ENCODE results near the gene ERC2.

The ERC2 gene

DNA sequence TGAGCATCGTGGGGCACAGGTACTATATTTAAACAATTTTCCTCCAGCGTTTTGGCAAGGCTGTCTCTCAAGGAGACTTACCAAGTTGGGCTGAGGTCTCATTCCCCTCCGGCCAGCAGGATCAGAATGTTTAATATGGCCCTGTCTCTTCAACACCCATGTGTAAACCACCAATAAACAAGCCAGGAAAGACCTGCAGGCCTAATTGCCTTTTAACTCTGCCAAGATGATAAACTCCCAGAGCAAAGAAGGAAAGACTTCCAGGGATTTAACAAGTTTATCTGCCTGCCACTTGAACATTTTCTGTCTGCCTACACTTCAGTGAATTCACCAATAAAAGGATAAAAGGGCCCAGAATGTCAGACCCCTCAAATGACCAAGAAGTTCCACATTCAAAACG lies 850.9 kb downstream of the ERC2 start:
- DNase-seq (ENCODE audit: low read depth): no peak

DNA sequence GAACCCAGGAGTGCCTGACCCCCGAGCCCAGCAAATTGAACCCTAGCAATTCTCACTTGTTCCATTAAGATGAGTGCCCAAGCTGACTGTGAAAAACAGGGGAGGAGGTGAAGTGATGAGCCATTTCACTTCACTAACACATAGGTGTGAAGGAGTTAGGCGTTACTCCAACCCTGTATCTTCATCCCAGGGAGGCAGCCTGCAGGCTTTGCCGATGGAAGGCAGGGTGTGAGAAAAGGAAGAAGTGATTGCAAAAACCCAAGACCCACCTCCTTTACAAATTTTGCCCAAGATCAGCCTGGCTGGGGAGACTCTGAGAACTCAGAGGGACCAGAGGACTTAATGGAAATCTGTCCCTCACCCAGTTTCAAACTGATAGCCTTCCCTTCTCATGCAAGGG lies 851.5 kb downstream of the ERC2 start:
- DNase-seq (ENCODE audit: low read depth): no peak

DNA sequence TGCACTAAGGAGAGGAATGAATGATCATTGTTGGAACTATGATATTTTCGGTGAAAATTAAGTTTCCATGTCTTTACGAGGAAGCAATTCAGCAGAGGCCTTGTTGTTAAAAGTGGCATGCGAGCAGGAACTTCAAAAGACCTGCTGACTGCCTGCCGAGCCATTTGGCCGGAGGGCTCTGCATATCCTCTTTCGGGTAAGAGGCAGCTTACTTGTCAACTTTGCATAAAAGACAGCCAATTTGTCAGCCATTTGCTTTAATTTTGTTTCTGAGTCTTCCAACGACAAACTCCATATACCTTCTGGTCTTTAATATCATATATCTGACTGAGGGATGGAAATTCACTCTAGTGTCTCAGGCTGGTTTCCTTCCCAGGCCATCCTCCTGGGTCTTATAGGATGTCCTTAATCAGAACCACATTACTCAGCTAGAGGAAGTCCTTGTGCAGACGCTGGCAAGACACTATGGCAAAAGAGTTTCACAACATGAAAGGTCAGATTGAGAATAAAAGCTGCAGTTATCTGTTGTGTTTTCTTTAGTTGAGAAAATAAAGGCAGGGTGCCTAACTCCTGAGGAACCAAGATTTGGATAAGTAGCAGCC lies 852.5 kb downstream of the ERC2 start:
- no peak for DNase-seq (ENCODE audit: low read depth)

DNA sequence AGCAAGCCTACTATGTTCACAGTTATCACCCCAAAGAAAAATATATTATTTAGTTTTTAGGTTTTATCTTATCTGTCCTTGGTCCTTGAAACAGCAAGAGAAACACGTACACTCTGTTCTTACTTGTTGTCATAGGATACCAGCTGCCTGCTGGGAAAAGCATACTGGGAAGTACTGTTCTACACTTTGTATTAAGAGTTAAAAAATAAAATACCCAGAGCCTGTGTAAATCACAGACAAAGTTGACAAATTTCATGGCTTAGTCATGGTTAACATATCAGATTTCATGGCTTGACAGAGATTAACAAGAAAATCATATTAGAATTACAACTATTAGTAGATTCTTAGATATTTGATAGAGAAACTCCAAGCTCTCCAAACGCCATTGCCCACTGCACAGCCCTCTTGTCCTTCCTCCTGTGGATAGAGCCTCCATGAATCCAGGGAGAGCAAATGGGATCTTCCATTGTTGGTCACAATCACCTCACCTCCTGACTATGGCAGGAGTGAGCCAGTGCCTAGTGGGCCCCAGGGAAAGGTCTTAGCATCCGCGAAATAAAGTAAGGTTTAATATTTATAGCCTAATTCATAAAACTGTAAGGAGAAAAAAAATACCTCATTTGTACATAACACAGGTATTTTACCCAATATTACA lies 853.1 kb downstream of the ERC2 start:
- DNase-seq (ENCODE audit: low read depth): no peak

DNA sequence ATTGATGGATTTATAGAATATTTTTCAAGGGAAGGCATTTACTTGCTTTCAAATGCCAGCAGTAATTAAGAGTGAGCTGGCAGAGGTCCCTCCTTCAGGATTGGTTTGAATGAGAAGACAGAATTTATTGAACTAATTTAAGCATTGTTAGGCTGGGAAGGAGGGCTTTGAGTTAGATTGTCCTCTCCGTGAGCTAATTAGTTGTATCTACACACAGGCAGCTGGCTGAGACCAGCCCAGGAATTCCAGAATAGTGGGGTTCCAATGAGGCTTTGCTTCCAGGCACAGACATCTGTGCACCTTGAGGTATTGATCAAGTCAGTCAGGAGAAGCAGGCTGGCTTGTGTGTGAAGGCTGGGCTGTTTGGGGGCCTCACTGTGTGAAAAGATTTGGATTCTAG lies 857.1 kb downstream of the ERC2 start:
- DNase-seq (ENCODE audit: low read depth): no peak

DNA sequence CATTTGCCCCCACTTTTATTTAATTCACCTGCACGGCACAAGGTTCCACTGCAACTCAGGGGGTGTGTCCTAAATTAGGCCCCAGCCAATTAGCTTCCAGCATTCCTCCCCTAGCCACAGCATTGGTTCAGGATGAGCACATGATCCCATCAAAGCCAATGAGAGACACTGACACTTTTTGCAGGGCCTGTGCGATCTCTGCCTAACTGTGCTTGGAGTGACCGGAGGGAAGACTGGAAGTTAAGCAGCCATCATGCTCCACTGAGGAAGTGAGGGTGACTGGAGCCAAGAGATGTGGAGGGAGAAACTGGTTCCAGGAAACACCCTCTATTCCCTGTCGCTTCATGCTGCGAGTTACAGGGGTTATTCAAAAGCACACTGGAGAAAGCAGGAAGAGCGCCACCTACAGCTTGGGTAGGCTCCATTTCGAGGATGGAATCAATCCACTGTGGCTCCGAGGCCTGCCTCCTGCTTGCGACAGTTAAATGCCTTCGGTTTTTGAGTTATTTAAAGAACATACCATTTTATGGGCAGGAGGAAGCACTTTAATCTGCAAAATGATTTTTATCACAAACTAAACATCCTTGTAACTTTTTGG lies 858.9 kb downstream of the ERC2 start:
- no peak for DNase-seq (ENCODE audit: low read depth)

DNA sequence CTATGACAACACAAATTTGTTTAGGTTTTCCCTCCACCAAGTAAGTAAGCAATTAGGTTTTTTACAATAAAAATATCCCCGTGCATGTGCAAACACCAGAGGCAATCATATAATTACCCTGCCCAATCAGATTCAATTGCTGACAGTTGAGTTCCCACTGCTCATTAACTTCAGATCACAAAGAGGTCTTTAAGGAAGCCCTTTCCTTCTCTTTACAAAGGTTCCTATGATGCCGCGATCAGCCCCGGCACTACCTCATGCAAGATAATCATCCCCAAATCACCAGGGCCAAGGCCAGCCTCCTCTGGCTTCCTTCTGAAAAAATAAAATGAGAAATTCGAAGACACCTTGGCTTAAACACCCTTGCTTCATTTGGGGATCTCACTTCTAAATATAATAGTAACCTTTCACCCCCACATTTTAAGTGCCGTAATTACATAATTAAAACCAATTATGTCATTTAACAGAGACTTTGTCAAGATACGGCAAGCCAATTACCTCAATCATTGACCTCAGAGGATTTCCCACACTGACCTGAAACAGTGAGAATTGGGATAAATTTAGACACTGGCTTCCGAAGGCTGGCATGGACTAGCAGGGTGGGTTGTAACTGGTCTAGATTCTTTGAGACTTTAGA lies 859.8 kb downstream of the ERC2 start:
- no peak for DNase-seq (ENCODE audit: low read depth)

DNA sequence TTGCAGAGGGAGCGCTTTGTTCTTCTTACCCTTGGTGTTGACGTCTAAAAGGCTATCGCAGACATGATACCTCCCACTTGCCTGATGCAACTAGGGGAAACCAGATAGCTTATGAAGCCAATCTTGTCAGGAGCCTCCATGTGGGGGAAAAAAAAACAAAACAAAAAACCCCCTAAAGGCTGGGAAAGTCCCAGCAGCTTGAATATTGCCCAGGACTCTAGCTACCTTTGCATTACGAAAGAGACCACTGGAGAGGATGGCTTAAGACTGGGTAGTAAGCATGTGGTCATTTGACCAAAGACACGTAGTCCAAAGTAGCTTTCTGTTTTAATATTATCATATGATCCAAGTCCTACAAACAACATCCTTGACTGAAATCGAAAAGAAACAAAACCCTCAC lies 860.4 kb downstream of the ERC2 start:
- DNase-seq (ENCODE audit: low read depth): no peak

DNA sequence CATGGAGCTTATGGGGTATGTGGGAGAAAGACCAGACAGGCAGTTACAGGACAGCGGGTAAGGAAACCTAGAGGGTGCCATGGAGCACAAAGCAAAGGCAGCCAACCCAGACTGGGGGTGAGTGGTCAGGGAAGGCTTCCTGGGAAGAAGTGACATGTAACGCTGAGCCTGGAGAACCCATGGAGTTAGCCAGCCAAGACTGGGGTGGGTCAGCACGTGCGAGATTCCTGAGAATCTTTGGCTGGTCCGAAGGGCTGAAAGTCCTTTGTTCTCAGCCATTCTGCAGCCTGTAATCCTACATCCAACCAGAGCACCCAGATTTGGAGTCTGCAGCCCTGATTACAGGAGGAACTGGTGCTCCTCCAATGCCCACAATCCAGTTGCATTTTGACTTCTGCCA lies 861.1 kb downstream of the ERC2 start:
- DNase-seq (ENCODE audit: low read depth): no peak

DNA sequence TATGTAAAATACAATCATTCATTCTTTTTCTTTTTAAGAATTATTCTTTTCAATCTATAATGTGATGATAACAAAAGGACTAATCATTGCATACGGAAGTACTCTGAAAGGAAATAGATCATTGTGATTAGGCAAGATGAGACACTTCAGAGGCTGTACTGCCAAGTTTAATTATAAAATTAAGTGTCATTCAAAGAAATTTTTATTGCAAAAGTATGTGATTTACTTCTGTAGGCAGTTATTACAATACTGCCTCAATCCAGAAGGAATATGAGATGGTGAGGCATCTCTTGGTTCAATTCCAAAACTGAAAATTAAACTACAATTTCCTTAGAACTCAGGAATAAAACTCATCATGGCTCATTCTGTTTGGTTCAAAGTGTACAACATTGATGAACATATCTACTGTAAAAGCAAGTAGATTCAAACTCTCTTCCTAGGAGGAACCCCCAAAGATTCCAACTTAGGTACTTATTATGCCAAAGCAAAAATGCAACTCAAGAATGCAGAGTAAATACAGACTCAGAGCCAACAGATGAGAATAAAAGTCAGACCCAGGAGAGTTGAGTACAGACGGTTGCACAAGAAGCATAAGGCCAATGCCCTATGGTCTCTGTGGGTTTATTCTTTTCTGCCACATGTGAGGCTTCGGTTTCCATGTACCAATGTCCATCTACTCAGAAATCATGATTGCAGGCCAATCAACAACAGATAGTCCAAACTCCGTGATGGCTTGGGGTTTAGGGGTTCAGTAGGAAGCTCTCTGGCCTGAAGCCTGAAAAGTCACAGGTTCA lies 862.6 kb downstream of the ERC2 start:
- DNase-seq (ENCODE audit: low read depth): no peak

DNA sequence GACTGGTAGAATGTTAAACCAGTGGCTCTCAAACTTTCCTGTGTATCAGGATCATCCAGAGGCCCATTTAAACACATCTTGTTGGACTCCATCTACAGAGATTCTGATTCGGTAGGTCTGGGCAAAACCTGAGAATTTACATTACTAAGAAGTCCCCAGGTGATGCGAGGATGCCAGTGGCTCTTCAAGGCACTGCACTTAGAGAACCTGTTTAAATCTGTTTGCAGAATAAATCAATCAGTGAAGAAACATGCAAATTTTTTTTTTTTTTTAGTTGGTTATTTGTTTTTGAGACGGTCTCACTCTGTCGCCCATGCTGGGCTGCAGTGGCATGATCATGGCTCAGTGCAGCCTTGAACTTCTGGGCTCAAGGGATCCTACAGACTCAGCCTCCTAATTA lies 863.4 kb downstream of the ERC2 start:
- DNase-seq (ENCODE audit: low read depth): no peak

DNA sequence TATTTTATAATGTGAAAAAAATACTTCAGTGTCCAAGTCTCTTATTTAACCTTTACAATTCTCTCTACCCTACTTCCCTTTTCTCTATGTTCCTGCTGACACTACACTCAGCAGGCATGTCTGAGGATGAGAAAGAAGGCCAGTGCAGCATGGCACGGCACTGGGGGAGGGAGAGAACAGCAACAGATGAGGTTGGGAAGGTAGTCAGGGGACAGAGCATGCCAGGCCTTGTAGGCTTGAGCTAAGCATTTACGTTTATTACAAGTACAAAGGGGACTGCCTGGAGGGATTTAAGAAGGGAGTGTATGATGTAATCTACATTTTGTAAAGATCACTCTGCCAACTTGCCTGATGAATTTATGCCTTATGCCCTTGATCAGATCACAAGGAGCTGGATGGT lies 863.9 kb downstream of the ERC2 start:
- DNase-seq (ENCODE audit: low read depth): no peak

DNA sequence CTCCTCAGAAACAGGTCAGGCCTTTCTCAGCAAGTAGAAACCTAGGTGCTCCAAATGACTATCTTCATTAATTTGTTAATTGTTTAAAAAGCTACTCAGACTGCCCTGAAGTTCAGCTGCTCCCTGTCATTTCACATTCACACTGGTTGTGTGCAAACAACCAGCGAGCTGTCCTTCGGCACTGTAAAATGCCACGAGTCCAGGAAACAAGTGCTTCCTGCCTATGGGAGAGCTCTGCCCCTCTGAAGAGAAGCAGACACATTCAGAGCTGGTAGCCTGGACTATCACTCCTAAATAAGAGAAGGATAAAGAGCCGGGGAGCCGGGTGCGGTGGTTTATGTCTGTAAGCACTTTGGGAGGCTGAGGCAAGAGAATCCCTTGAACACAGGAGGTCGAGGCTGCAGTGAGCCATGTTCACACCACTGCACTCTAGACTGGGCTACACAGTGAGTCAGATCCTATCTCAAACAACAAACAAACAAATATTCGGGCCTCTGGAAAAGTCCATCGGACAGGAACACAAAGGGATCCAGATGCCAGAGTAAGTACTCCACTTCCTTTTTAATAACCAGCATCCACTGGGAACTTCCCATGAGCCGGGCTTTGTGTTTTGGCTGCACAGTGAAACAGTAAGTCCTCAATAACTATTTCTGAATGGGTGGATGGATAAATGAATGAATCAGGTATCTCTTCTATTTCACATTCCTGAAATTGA lies 866.7 kb downstream of the ERC2 start:
- no peak for DNase-seq (ENCODE audit: low read depth)

DNA sequence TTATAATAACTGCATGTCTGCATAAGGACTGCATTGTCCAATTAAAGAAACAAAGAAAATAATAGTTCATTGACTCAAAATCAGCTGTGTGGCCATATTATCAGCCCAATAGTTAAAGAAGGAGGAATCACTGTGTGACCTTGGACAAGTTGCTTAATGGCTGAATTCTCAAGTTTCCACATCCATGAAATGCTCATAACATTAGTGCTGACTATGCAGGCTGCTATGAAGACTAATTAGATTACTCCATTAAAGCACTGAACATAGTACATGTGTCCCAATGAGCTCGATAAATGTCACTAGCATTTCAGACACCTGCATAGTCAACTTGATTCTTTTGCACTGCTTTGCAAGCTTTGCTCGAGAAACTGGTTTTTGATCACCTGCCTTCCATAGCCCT lies 870.0 kb downstream of the ERC2 start:
- DNase-seq (ENCODE audit: low read depth): no peak

DNA sequence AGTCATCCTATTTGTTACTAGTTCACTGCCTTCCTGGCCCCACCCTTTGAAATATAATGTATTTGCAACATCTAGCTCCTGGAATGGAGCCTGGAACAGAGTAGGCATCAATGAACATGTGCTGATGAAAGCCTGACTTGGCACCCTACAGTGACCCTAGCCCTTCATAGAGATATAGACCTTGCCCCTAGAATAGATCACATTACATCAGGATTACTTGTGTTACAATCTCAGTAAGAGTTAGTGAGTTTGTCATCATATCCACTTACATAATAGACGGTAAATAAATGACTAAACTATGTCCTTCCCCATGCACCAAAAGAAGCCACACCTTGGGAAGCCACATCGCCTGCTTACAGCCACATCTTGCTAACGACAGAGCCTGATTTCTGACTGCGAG lies 870.6 kb downstream of the ERC2 start:
- DNase-seq (ENCODE audit: low read depth): no peak

DNA sequence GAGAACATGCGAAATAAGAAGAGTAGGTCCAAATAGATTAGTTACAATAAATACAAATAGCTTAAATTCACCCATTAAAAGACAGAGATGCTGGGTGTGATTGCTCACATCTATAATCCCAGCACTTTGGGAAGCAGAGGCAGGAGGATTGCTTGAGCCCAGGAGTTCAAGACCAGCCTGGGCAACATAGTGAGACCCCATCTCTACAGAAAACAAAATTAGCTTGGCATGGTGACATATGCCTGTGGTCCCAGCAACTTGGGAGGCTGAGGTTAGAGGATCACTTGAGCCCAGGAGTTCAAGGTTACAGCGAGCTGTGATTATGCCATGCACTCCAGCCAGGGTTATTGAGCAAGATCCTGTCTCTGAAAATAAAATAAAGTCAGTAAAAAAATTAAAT lies 872.1 kb downstream of the ERC2 start:
- no peak for DNase-seq (ENCODE audit: low read depth)

DNA sequence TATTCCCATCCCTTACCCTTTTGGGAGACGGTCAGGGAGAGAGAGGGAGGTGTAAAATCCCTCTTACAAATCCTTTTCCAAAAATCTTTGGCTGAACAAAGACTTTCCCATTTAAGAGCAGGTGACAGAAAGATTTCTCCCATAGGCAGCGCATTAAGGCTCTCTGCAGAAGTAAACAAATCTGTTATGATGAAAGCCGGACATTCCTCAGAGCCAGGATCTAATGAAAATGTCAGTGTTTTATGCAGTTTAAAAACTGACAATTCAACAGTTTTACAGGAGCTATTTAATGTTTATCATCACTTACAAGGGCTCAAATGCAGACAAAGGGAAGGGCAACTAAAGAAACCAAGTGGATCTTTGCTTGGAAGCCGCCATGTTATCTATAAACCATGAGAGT lies 872.8 kb downstream of the ERC2 start:
- DNase-seq (ENCODE audit: low read depth): no peak

DNA sequence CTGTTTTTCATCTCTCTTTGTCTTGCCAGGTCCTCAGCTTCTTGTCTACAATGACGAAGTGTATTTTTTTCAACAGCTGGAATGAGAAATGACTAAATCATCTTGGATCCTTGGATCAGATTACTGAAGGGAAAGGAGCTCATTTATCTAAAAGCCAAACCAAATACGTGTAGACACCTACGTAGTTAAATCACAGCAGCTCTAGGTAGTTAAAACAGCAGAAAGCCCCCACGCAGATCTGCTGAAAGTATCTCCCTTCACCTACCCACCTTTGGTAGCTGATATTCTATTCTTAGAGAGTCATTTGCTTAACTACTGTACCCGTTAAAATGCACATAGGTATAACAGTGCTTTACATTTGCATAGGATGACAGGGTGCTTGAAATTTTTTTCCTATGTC lies 875.7 kb downstream of the ERC2 start:
- DNase-seq (ENCODE audit: low read depth): no peak

DNA sequence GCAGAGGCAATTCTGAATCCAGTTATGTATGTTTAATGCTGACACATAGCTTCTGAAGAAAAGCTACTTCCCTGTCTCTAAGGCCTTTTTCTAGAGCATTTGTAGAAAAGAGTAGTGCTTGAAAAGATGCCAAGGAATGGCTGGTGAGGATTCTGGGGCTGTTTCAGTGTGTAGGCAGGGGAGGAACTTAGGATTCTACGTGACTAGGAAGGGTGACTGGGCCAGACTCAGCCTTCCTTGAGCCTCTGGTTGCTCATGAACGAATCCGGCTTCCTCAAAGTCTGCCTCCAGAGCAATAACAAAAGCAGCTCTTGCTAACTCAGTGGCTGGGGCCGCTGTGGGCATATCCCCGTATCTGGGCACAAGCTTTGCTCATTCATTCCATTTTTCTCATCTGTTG lies 876.4 kb downstream of the ERC2 start:
- no peak for DNase-seq (ENCODE audit: low read depth)

DNA sequence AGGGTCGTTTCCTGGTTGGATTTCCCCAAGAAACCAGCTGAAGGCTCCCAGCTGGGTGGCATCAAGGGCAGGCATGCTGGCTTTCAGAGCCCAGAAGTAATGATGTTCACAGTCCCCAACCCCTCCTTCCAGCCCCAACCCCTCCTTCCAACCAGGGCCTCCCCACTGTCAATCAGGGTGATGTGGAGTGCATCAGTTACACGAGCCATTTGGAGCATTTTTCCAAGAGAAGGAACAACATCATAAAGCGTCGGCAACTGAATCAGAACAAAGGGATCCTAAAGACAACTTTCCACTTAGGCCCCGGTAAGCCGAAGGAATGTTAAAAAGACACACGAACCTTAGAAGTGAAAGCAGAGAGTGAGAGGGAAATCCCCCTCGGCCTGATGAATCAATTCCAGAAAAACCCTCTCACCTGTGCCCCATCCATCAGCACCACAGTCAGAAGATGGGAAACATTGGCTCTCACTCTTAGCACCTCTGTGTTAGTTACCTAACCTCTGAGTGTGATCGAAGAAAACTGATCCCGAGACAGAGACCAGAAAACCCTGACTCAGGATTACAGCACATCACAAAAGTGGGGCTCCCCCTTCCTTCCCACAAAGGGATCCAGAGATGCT lies 880.0 kb downstream of the ERC2 start:
- DNase-seq (ENCODE audit: low read depth): no peak

DNA sequence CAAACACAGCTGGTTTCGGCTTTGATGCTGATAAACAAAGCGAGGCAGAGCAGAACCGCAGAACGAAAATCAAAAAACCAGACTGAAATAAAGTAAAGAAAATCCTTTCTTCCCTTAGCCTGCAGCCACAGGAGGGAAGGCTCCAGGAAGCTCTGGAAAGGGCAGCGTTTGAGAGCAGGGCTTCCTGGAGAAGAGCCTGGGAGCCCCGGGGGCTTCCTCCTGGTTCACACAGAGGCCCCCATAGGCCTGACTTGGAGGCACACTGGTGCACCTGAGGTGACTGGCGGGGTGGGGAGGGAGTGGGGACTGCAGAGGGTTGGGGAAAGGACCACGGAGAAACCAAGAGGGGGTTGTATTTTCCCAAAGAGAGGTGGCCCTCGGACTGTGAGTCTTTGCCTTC lies 882.4 kb downstream of the ERC2 start:
- no peak for DNase-seq (ENCODE audit: low read depth)

All from GM04504 (cell line).